Sigmoid colon (tissue), 7 donors: ENCODE results near the gene TCF7L2. TPM values are rescaled to one million over a fixed set of nuclear protein-coding genes. Genes with fewer than 3 reads are reported as not detected.
A peak's percentile ranks its signal among the peaks of the same experiment; 100 is the strongest.

ENCODE experiments used
- DNase-seq: peaks from one replicate; pipeline ENCODE4 v3.0.0-alpha.2; 2019
- H3K27ac ChIP-seq, 4 donors: fragments of 200-600 bp; sonication (generic); one replicate each; pipeline ENCODE4 v1.5.1; 2016 to 2019; ENCODE audit warnings: mild to moderate bottlenecking in 1 of 4
- H3K27me3 ChIP-seq, 3 donors: fragments of 200-600 bp; sonication (generic); one replicate each; pipeline ENCODE4 v1.5.1; 2019; ENCODE audit warnings: mild to moderate bottlenecking in 1 of 3
- H3K36me3 ChIP-seq, 4 donors: fragments of 200-600 bp; sonication (generic); one replicate each; pipeline ENCODE4 v1.5.1; 2016 to 2019
- H3K4me1 ChIP-seq, 4 donors: fragments of 200-600 bp; sonication (generic); one replicate each; pipeline ENCODE4 v1.5.1; 2017 to 2019
- H3K4me3 ChIP-seq, 4 donors: fragments of 200-600 bp; sonication (generic); one replicate each; pipeline ENCODE4 v1.5.1; 2017 to 2019; ENCODE audit warnings: mild to moderate bottlenecking in 2 of 4, moderate library complexity in 1 of 4
- H3K9me3 ChIP-seq, 4 donors: fragments of 200-600 bp in 3 of 4; sonication (generic) in 3 of 4; one replicate each; pipeline versions ENCODE4 v1.5.1 to v1.6.1; 2013 to 2019
- CTCF ChIP-seq, 4 experiments: fragments of 450-650 bp in 3 of 4; fragments of 200-600 bp in 1 of 4; IDR thresholded peaks; one replicate each; pipeline ENCODE4 v1.5.1; 2016 to 2019; ENCODE audit warnings: antibody characterized with exemption in 4 of 4, mild to moderate bottlenecking in 3 of 4, moderate library complexity in 2 of 4
- EP300 ChIP-seq, 4 donors: sonication (generic); formaldehyde crosslinking; IDR thresholded peaks; one replicate each; pipeline ENCODE4 v1.6.1; 2017; ENCODE audit warnings: antibody characterized with exemption in 4 of 4
- POLR2A ChIP-seq, 2 donors: fragments of 450-650 bp; IDR thresholded peaks; one replicate each; pipeline ENCODE4 v1.6.1; 2016; ENCODE audit warnings: antibody characterized with exemption in 2 of 2, mild to moderate bottlenecking in 2 of 2, moderate library complexity in 2 of 2
- POLR2AphosphoS5 ChIP-seq, 4 donors: sonication (generic); formaldehyde crosslinking; IDR thresholded peaks; one replicate each; pipeline ENCODE4 v1.6.1; 2017; ENCODE audit warnings: antibody characterized with exemption in 4 of 4
- WGBS, 2 donors: extraction: QIAGEN DNeasy Blood & Tissue Kit; methylation state at CpG; one replicate each; pipeline ENCODE4 v1.1.7; 2013; 5-methylcytosine and 5-hydroxymethylcytosine counted together
- intact Hi-C: fragments of 100-400 bp; cut with DNase I; formaldehyde crosslinking; loops from one replicate; pipeline ENCODE4 v1.15.1; 2023
- polyA plus RNA-seq, 3 donors: library from polyadenylated mRNA; stranded (reverse); fragments of 200-250 nt; gene quantifications; one replicate each; pipeline ENCODE4 v1.2.3, GENCODE V29; 2013
- total RNA-seq, 4 donors: library from RNA; depleted of rRNA; stranded (reverse); fragments of >200 nt; gene quantifications; one replicate each; pipeline ENCODE4 v1.1.0, GENCODE V29; 2016
- donor health status: healthy with polysubstance abuse.
- donor health status: Bipolar disorder and iron deficiency.
- donor health status: healthy.

Gene TCF7L2
- total and polyA plus RNA-seq, 7 donors, result 15.3 to 40.4 (median 30.0) TPM

GRCh38 chr10:113035732-113036312 is 85.8 kb downstream of the TCF7L2 start:
- intact Hi-C loops, result no loop called here

GRCh38 chr10:113036619-113037018 is 86.6 kb downstream of the TCF7L2 start:
- H3K27me3 ChIP-seq, result no peaks in the 10 kb centered on the region
- H3K27ac ChIP-seq, result no peak overlapping the region
- peaks cover 0 to 22% (median 16%) of the 10 kb centered on the region in 4 donors for H3K4me1 ChIP-seq

More at GRCh38 chr10:113035732-113036312, 85.8 kb downstream of the TCF7L2 start:
- Histone ChIP-seq H3K27me3 (no peaks in the 10 kb centered on the region), H3K36me3 (peaks cover 0 to 7% (median 0%) of the 10 kb centered on the region in 4 donors), H3K4me1 (peaks cover 0 to 24% (median 19%) of the 10 kb centered on the region in 4 donors), H3K4me3 (no peak overlapping the region), H3K27ac (no peak overlapping the region), H3K9me3 (no peaks in the 10 kb centered on the region)
- DNase-seq, result no peak
- TF ChIP-seq EP300 (IDR thresholded peaks at IDR 0.05) (no peak), POLR2A (IDR thresholded peaks at IDR 0.05) (no peak), CTCF (IDR thresholded peaks at IDR 0.05) (no peak), POLR2AphosphoS5 (IDR thresholded peaks at IDR 0.05) (no peak)
- WGBS, 2 donors, result 22 to 69% methylated on average over 5 of the region's 5 CpGs

GRCh38 chr10:113037218-113037617 is 87.2 kb downstream of the TCF7L2 start:
- H3K9me3 ChIP-seq, result no peaks in the 10 kb centered on the region
- no peak overlapping the region for H3K4me3 ChIP-seq
- peaks cover 0 to 24% (median 22%) of the 10 kb centered on the region in 4 donors for H3K4me1 ChIP-seq
- 58 to 80% methylated on average over 2 of the region's 2 CpGs for WGBS, 2 donors
- peak; percentile 7 for DNase-seq
- TF ChIP-seq POLR2AphosphoS5 (IDR thresholded peaks at IDR 0.05), result no peak
- TF ChIP-seq POLR2A (IDR thresholded peaks at IDR 0.05), result no peak
- TF ChIP-seq EP300 (IDR thresholded peaks at IDR 0.05), result no peak
- TF ChIP-seq CTCF (IDR thresholded peaks at IDR 0.05), result no peak
- peaks cover 0 to 7% (median 0%) of the 10 kb centered on the region in 4 donors for H3K36me3 ChIP-seq
- H3K27me3 ChIP-seq, result no peaks in the 10 kb centered on the region
- intact Hi-C loops, result no loop called here
- H3K27ac ChIP-seq, result no peak overlapping the region

More at GRCh38 chr10:113036619-113037018, 86.6 kb downstream of the TCF7L2 start:
- TF ChIP-seq POLR2AphosphoS5 (IDR thresholded peaks at IDR 0.05), result no peak
- TF ChIP-seq POLR2A (IDR thresholded peaks at IDR 0.05), result no peak
- TF ChIP-seq CTCF (IDR thresholded peaks at IDR 0.05), result no peak
- TF ChIP-seq EP300 (IDR thresholded peaks at IDR 0.05), result no peak
- H3K36me3 ChIP-seq, result peaks cover 0 to 7% (median 0%) of the 10 kb centered on the region in 4 donors
- DNase-seq, result no peak
- no peaks in the 10 kb centered on the region for H3K9me3 ChIP-seq
- 81 to 89% methylated on average over 2 of the region's 2 CpGs for whole genome bisulfite sequencing, 2 donors
- intact Hi-C loops, result no loop called here
- H3K4me3 ChIP-seq, result no peak overlapping the region

- Histone ChIP-seq H3K36me3 (peaks cover 0 to 7% (median 0%) of the 10 kb centered on the region in 4 donors), H3K4me1 (peaks cover 0 to 33% (median 29%) of the 10 kb centered on the region in 4 donors), H3K9me3 (no peaks in the 10 kb centered on the region), H3K27me3 (no peaks in the 10 kb centered on the region), H3K4me3 (no peak overlapping the region), H3K27ac (no peak overlapping the region)
- peak; percentile 4 for DNase-seq
- TF ChIP-seq EP300 (IDR thresholded peaks at IDR 0.05), result no peak
- no peak for TF ChIP-seq CTCF (IDR thresholded peaks at IDR 0.05)
- no peak for TF ChIP-seq POLR2A (IDR thresholded peaks at IDR 0.05)
- TF ChIP-seq POLR2AphosphoS5 (IDR thresholded peaks at IDR 0.05), result no peak
- intact Hi-C loops, result no loop called here
- 27 to 85% methylated on average over 12 of the region's 12 CpGs for WGBS, 2 donors
Observed at GRCh38 chr10:113038183-113038582, 88.1 kb downstream of the TCF7L2 start.
